Measurements from ENCODE around the gene MAGEA4.

MAGEA4 gene

DNA sequence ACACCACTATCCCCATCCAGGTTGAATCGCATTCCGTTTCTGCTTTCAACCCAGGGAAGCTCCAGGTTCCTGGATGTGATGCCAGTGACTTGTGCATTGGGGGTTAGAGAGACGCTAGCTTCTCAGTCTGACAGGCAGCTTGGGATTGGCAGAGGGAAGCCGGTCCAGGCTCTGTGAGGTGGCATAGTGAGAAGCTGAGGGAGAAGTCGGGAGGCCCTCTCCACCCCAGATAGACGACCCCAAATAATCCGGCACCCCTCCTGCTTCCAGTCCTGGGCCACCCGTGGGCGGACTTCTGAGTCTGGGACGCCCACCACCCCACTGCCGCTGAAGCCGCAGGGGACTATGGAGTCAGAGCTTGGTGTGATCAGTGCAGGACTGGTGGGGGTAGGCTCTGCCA, 7.4 kb downstream of the MAGEA4 start:
- Histone ChIP-seq H3K36me3 (ENCODE audit: control insufficient read depth in 2 of 2, insufficient read depth in 1 of 2, low read length in 2 of 2) (no peaks in the 10 kb centered on the region), H3K27ac (ENCODE audit: extremely low read depth, low read depth, low read length) (no peak overlapping the region), H3K9me3 (ENCODE audit: control insufficient read depth, insufficient read depth, low read depth, low read length) (no peaks in the 10 kb centered on the region), H3K4me1 (ENCODE audit: control insufficient read depth, insufficient read depth, low read length) (no peaks in the 10 kb centered on the region), H3K4me3 (ENCODE audit: low read depth, low read length) (no peak overlapping the region)
- POLR2A ChIA-PET: no interaction called here
- TF ChIP-seq BCL11B (tag by site-specific recombination; IDR thresholded peaks at IDR 0.05; ENCODE audit: low read depth): no peak
- no peak for TF ChIP-seq YY2 (tag by site-specific recombination; IDR thresholded peaks at IDR 0.05)
- no peak for TF ChIP-seq ZNF423 (tag by site-specific recombination; IDR thresholded peaks at IDR 0.05)
- no peak for TF ChIP-seq ZNF610 (tag by site-specific recombination; IDR thresholded peaks at IDR 0.05; ENCODE audit: borderline replicate concordance)
- TF ChIP-seq ZNF514 (tag by site-specific recombination; IDR thresholded peaks at IDR 0.05): no peak
- TF ChIP-seq ZNF654 (tag by site-specific recombination; IDR thresholded peaks at IDR 0.05; ENCODE audit: low read depth): no peak
- no peak for TF ChIP-seq OSR2 (tag by site-specific recombination; IDR thresholded peaks at IDR 0.05)
- TF ChIP-seq ZNF416 (tag by site-specific recombination; IDR thresholded peaks at IDR 0.05): no peak
- TF ChIP-seq, protein P1, sequence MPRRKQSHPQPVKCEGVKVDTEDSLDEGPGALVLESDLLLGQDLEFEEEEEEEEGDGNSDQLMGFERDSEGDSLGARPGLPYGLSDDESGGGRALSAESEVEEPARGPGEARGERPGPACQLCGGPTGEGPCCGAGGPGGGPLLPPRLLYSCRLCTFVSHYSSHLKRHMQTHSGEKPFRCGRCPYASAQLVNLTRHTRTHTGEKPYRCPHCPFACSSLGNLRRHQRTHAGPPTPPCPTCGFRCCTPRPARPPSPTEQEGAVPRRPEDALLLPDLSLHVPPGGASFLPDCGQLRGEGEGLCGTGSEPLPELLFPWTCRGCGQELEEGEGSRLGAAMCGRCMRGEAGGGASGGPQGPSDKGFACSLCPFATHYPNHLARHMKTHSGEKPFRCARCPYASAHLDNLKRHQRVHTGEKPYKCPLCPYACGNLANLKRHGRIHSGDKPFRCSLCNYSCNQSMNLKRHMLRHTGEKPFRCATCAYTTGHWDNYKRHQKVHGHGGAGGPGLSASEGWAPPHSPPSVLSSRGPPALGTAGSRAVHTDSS (tag by site-specific recombination; IDR thresholded peaks at IDR 0.05): no peak
- TF ChIP-seq, protein P2, sequence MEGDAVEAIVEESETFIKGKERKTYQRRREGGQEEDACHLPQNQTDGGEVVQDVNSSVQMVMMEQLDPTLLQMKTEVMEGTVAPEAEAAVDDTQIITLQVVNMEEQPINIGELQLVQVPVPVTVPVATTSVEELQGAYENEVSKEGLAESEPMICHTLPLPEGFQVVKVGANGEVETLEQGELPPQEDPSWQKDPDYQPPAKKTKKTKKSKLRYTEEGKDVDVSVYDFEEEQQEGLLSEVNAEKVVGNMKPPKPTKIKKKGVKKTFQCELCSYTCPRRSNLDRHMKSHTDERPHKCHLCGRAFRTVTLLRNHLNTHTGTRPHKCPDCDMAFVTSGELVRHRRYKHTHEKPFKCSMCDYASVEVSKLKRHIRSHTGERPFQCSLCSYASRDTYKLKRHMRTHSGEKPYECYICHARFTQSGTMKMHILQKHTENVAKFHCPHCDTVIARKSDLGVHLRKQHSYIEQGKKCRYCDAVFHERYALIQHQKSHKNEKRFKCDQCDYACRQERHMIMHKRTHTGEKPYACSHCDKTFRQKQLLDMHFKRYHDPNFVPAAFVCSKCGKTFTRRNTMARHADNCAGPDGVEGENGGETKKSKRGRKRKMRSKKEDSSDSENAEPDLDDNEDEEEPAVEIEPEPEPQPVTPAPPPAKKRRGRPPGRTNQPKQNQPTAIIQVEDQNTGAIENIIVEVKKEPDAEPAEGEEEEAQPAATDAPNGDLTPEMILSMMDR (tag by site-specific recombination; IDR thresholded peaks at IDR 0.05): no peak
- no peak for TF ChIP-seq KLF10 (tag by site-specific recombination; IDR thresholded peaks at IDR 0.05)
- TF ChIP-seq KLF16 (tag by site-specific recombination; IDR thresholded peaks at IDR 0.05): no peak
- TF ChIP-seq HOXD13 (CRISPR knock-in tag; IDR thresholded peaks at IDR 0.05; ENCODE audit: borderline replicate concordance): no peak
- no peak for TF ChIP-seq ZNF701 (tag by site-specific recombination; IDR thresholded peaks at IDR 0.05)
- TF ChIP-seq, protein P3, sequence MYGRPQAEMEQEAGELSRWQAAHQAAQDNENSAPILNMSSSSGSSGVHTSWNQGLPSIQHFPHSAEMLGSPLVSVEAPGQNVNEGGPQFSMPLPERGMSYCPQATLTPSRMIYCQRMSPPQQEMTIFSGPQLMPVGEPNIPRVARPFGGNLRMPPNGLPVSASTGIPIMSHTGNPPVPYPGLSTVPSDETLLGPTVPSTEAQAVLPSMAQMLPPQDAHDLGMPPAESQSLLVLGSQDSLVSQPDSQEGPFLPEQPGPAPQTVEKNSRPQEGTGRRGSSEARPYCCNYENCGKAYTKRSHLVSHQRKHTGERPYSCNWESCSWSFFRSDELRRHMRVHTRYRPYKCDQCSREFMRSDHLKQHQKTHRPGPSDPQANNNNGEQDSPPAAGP (tag by site-specific recombination; IDR thresholded peaks at IDR 0.05): no peak
- TF ChIP-seq ZNF571 (tag by site-specific recombination; IDR thresholded peaks at IDR 0.05): no peak
- no peak for TF ChIP-seq ZBTB7A (tag by site-specific recombination; IDR thresholded peaks at IDR 0.05; ENCODE audit: low read depth)
- TF ChIP-seq, protein P4, sequence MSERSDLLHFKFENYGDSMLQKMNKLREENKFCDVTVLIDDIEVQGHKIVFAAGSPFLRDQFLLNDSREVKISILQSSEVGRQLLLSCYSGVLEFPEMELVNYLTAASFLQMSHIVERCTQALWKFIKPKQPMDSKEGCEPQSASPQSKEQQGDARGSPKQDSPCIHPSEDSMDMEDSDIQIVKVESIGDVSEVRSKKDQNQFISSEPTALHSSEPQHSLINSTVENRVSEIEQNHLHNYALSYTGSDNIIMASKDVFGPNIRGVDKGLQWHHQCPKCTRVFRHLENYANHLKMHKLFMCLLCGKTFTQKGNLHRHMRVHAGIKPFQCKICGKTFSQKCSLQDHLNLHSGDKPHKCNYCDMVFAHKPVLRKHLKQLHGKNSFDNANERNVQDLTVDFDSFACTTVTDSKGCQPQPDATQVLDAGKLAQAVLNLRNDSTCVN (tag by site-specific recombination; optimal IDR thresholded peaks at IDR 0.05): no peak
- CTCF ChIA-PET: no interaction called here

DNA sequence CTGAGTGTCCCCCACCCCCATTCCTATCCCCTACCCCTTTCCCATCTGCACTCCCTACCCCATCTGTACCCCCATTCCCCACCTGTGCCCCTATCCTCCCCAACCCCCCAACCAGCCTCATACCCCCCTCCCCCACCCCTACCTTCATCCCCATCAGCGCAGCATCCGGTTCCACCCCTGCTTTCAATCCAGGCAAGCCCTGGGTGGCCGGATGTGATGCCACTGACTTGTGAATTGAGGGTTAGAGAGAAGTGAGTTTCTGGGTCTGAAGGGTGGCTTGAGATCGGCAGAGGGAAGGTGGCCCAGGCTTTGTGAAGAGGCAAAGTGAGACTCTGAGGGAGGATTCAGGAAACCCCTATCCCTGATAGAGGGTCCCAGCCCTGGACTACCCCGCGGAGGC, 7.8 kb downstream of the MAGEA4 start:
- Histone ChIP-seq H3K36me3 (ENCODE audit: control insufficient read depth in 2 of 2, insufficient read depth in 1 of 2, low read length in 2 of 2) (no peaks in the 10 kb centered on the region), H3K9me3 (ENCODE audit: control insufficient read depth, insufficient read depth, low read depth, low read length) (no peaks in the 10 kb centered on the region), H3K4me3 (ENCODE audit: low read depth, low read length) (no peak overlapping the region), H3K4me1 (ENCODE audit: control insufficient read depth, insufficient read depth, low read length) (no peaks in the 10 kb centered on the region), H3K27ac (ENCODE audit: extremely low read depth, low read depth, low read length) (no peak overlapping the region)
- ChIA-PET POLR2A (no interaction called here), CTCF (no interaction called here)
- no peak for TF ChIP-seq ZNF366 (tag by site-specific recombination; conservative IDR thresholded peaks at IDR 0.05)
- TF ChIP-seq ZFP37 (tag by site-specific recombination; IDR thresholded peaks at IDR 0.05): no peak
- no peak for TF ChIP-seq ZFHX2 (tag by site-specific recombination; conservative IDR thresholded peaks at IDR 0.05)
- no peak for TF ChIP-seq ZNF623 (tag by site-specific recombination; IDR thresholded peaks at IDR 0.05)
- TF ChIP-seq, protein P2 (tag by site-specific recombination; IDR thresholded peaks at IDR 0.05): no peak
- no peak for TF ChIP-seq KLF10 (tag by site-specific recombination; IDR thresholded peaks at IDR 0.05)
- TF ChIP-seq, protein P5, sequence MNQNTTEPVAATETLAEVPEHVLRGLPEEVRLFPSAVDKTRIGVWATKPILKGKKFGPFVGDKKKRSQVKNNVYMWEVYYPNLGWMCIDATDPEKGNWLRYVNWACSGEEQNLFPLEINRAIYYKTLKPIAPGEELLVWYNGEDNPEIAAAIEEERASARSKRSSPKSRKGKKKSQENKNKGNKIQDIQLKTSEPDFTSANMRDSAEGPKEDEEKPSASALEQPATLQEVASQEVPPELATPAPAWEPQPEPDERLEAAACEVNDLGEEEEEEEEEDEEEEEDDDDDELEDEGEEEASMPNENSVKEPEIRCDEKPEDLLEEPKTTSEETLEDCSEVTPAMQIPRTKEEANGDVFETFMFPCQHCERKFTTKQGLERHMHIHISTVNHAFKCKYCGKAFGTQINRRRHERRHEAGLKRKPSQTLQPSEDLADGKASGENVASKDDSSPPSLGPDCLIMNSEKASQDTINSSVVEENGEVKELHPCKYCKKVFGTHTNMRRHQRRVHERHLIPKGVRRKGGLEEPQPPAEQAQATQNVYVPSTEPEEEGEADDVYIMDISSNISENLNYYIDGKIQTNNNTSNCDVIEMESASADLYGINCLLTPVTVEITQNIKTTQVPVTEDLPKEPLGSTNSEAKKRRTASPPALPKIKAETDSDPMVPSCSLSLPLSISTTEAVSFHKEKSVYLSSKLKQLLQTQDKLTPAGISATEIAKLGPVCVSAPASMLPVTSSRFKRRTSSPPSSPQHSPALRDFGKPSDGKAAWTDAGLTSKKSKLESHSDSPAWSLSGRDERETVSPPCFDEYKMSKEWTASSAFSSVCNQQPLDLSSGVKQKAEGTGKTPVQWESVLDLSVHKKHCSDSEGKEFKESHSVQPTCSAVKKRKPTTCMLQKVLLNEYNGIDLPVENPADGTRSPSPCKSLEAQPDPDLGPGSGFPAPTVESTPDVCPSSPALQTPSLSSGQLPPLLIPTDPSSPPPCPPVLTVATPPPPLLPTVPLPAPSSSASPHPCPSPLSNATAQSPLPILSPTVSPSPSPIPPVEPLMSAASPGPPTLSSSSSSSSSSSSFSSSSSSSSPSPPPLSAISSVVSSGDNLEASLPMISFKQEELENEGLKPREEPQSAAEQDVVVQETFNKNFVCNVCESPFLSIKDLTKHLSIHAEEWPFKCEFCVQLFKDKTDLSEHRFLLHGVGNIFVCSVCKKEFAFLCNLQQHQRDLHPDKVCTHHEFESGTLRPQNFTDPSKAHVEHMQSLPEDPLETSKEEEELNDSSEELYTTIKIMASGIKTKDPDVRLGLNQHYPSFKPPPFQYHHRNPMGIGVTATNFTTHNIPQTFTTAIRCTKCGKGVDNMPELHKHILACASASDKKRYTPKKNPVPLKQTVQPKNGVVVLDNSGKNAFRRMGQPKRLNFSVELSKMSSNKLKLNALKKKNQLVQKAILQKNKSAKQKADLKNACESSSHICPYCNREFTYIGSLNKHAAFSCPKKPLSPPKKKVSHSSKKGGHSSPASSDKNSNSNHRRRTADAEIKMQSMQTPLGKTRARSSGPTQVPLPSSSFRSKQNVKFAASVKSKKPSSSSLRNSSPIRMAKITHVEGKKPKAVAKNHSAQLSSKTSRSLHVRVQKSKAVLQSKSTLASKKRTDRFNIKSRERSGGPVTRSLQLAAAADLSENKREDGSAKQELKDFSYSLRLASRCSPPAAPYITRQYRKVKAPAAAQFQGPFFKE (tag by site-specific recombination; IDR thresholded peaks at IDR 0.05; ENCODE audit: borderline replicate concordance): no peak
